Fibroblast of villous mesenchyme (primary cell): Measurements from ENCODE around the gene MARCHF3. TPM values are rescaled to one million over a fixed set of nuclear protein-coding genes. Genes with fewer than 3 reads are reported as not detected.

Source experiments
- DNase-seq: peaks from one replicate; pipeline ENCODE4 v3.0.0-alpha.2; 2010; ENCODE audit warnings: low read depth
- H3K4me3 ChIP-seq: 2 replicates; pipeline ENCODE4 v1.5.1; 2011; ENCODE audit warnings: low read depth, mild to moderate bottlenecking, low read length
- CTCF ChIP-seq: IDR thresholded peaks from 2 replicates; pipeline ENCODE4 v1.5.1; 2012; ENCODE audit warnings: low read depth, mild to moderate bottlenecking, low read length; ENCODE audit not compliant: insufficient read depth
- total RNA-seq: library from RNA; depleted of rRNA; stranded (reverse); fragments of >200 nt; gene quantifications from 2 replicates; pipeline ENCODE4 v1.2.3, GENCODE V29; 2012

Gene MARCHF3
- total RNA-seq, 1 donor = 10.4 TPM

- no peak for TF ChIP-seq CTCF
- no peak for DNase-seq
- no peak overlapping the region for H3K4me3 ChIP-seq
Observed at GRCh38 chr5:126836778-126837177, 193.6 kb downstream of the MARCHF3 start.

GRCh38 chr5:126831156-126831555 is 199.2 kb downstream of the MARCHF3 start:
- DNase-seq = no peak
- no peak overlapping the region for H3K4me3 ChIP-seq
- no peak for TF ChIP-seq CTCF

- DNase-seq = no peak
- no peak overlapping the region for H3K4me3 ChIP-seq
- TF ChIP-seq CTCF = no peak
Observed at GRCh38 chr5:126830061-126830460, 200.3 kb downstream of the MARCHF3 start.

GRCh38 chr5:126829098-126829497 is 201.3 kb downstream of the MARCHF3 start:
- no peak for DNase-seq
- no peak for TF ChIP-seq CTCF
- no peak overlapping the region for H3K4me3 ChIP-seq

GRCh38 chr5:126826619-126827215 is 203.6 kb downstream of the MARCHF3 start:
- no peak for TF ChIP-seq CTCF
- DNase-seq = no peak
- H3K4me3 ChIP-seq = no peak overlapping the region

- no peak for TF ChIP-seq CTCF
- no peak for DNase-seq
- H3K4me3 ChIP-seq = no peak overlapping the region
Observed at GRCh38 chr5:126819253-126819652, 211.1 kb downstream of the MARCHF3 start.

GRCh38 chr5:126818736-126819135 is 211.6 kb downstream of the MARCHF3 start:
- no peak for TF ChIP-seq CTCF
- no peak for DNase-seq

More at GRCh38 chr5:126818736-126819135, 211.6 kb downstream of the MARCHF3 start:
- no peak overlapping the region for H3K4me3 ChIP-seq

Other genes with a start within 250 kb of the MARCHF3 start
- gene C5orf63, start 42.9 kb upstream of the MARCHF3 start, total RNA-seq = 1.3 and 1.6 TPM in 2 replicates